ENCODE data around the gene TRDMT1. TPM values are rescaled to one million over a fixed set of nuclear protein-coding genes. Genes with fewer than 3 reads are reported as not detected.
"Not testable (repeated sequence)": the region's sequence is repeated elsewhere in the genome, so short reads cannot be mapped to it uniquely, and the experiment has no call there.

TRDMT1 gene
- total RNA-seq, 2 experiments from 2014 or later, result 4.4 to 4.5 TPM

DNA sequence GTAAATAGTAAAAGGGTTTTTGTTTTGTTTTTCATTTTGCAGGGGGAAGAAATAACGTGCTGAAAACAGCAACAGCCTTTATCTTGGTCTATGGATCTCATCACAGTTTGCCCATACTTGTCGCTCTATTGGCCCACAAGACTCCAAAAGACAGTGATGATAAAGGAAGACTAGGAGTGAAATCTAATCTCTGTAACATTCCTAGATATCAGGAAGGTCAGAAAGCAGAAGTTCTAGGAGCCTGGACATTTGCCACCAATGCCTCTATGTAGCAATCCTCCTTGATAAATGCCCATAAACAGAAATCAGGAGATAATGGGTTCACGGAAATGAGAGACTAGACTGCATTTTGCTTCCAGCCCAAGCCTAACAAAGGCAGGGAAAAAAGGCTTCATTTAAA, 80.8 kb downstream of the TRDMT1 start:
- peaks cover 1% of the 10 kb centered on the region for H3K36me3 Mint-ChIP-seq (ENCODE audit: low read depth)
- ATAC-seq, result no peak
- no peaks in the 10 kb centered on the region for H3K4me1 Mint-ChIP-seq (ENCODE audit: low read depth)
- no peak overlapping the region for H3K4me3 Mint-ChIP-seq
- DNase-seq, result no peak
- CTCF ChIA-PET, result interaction anchor here (1.1 to 1.7 kb wide), 2 partner anchors 10 to 80 kb away, joined by 3 read pairs; partner anchors contain the start of gene TRDMT1
- POLR2A ChIA-PET, result no interaction called here
- no peaks in the 10 kb centered on the region for H3K9me3 Mint-ChIP-seq
- TF ChIP-seq, protein P1, sequence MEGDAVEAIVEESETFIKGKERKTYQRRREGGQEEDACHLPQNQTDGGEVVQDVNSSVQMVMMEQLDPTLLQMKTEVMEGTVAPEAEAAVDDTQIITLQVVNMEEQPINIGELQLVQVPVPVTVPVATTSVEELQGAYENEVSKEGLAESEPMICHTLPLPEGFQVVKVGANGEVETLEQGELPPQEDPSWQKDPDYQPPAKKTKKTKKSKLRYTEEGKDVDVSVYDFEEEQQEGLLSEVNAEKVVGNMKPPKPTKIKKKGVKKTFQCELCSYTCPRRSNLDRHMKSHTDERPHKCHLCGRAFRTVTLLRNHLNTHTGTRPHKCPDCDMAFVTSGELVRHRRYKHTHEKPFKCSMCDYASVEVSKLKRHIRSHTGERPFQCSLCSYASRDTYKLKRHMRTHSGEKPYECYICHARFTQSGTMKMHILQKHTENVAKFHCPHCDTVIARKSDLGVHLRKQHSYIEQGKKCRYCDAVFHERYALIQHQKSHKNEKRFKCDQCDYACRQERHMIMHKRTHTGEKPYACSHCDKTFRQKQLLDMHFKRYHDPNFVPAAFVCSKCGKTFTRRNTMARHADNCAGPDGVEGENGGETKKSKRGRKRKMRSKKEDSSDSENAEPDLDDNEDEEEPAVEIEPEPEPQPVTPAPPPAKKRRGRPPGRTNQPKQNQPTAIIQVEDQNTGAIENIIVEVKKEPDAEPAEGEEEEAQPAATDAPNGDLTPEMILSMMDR (IDR thresholded peaks at IDR 0.05), result no peak
- intact Hi-C loops (cut with micrococcal nuclease), result no loop called here
- H3K27me3 Mint-ChIP-seq, result no peaks in the 10 kb centered on the region
- H3K27ac Mint-ChIP-seq, result no peak overlapping the region

DNA sequence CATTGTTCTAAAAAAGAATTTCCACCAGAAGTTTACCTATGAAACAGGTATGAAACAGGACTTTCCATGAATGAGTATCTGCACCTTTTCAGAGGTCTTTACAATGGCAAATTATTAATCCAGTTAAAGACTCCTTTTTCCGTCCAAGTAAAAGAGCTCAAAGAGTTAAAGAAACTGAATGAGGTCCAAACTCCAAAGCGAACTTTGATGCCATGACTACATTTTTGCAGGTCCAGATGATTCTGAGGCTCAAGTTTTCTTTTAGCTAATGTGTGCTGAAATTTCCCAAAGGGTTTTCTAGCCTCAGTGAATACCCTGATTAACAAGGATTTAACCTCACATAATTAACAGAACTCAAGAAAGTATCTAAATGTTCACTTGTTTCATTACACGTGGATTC, 81.6 kb downstream of the TRDMT1 start:
- Mint-ChIP-seq H3K27me3 (no peaks in the 10 kb centered on the region), H3K27ac (no peak overlapping the region), H3K4me3 (no peak overlapping the region), H3K9me3 (no peaks in the 10 kb centered on the region), H3K36me3 (ENCODE audit: low read depth) (peaks cover 1% of the 10 kb centered on the region), H3K4me1 (ENCODE audit: low read depth) (peaks cover 3% of the 10 kb centered on the region)
- no peak for DNase-seq
- TF ChIP-seq, protein P1 (IDR thresholded peaks at IDR 0.05), result no peak
- ChIA-PET CTCF (interaction anchor here (1.1 to 1.7 kb wide), 2 partner anchors 9 to 81 kb away, joined by 3 read pairs; partner anchors contain the start of gene TRDMT1), POLR2A (no interaction called here)
- no peak for ATAC-seq
- intact Hi-C loops (cut with micrococcal nuclease), result no loop called here

DNA sequence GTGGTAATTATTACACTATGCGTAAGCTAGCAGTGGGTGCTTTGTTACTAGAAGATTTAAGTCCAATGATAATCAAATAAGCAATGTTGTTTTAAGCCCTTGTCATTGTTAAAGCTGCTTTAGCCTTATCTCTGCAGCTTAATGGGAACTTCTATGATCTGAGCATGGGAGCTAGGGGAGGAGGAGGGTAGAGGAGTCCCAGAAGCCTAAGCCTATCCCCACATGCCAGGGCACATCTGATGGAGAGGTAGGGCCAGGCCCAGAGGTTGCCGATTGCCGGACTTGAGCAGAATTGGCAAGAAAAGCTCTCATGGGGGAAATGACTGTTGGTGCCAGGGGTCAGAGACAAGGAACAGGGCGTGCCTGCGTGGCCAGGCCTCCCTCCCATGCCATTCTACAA, 85.3 kb downstream of the TRDMT1 start:
- intact Hi-C loops (cut with micrococcal nuclease), result no loop called here
- Mint-ChIP-seq H3K9me3 (no peaks in the 10 kb centered on the region), H3K36me3 (ENCODE audit: low read depth) (no peaks in the 10 kb centered on the region), H3K4me3 (no peak overlapping the region), H3K27me3 (no peaks in the 10 kb centered on the region), H3K27ac (no peak overlapping the region), H3K4me1 (ENCODE audit: low read depth) (peaks cover 3% of the 10 kb centered on the region)
- TF ChIP-seq, protein P1 (IDR thresholded peaks at IDR 0.05), result no peak
- ATAC-seq (no peak), DNase-seq (no peak)
- ChIA-PET POLR2A (no interaction called here), CTCF (no interaction called here)

DNA sequence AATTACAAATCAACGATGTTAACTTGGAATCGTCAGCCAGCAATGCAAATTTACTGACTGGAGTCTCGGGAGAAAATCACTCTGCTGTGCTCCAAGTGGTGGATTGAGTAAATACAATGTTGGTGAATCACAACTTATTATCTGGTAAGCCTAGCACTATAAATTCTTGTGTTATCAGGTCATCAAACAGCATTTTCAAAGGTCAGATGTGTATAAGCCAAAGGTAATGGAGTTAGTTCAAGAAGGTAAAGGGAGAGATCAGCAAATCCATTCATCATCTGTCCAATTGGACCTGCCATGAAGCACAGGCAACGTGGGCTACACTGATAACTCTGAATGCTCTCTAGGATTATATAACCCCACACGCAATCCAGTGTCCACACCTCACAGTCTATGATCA, 85.8 kb downstream of the TRDMT1 start:
- no peak for ATAC-seq
- no peak overlapping the region for H3K4me3 Mint-ChIP-seq
- intact Hi-C loops (cut with micrococcal nuclease), result no loop called here
- no peaks in the 10 kb centered on the region for H3K27me3 Mint-ChIP-seq
- H3K4me1 Mint-ChIP-seq (ENCODE audit: low read depth), result peaks cover 3% of the 10 kb centered on the region
- no peaks in the 10 kb centered on the region for H3K9me3 Mint-ChIP-seq
- DNase-seq, result no peak
- H3K27ac Mint-ChIP-seq, result no peak overlapping the region
- ChIA-PET CTCF (no interaction called here), POLR2A (no interaction called here)
- TF ChIP-seq, protein P1 (IDR thresholded peaks at IDR 0.05), result no peak
- H3K36me3 Mint-ChIP-seq (ENCODE audit: low read depth), result no peaks in the 10 kb centered on the region

DNA sequence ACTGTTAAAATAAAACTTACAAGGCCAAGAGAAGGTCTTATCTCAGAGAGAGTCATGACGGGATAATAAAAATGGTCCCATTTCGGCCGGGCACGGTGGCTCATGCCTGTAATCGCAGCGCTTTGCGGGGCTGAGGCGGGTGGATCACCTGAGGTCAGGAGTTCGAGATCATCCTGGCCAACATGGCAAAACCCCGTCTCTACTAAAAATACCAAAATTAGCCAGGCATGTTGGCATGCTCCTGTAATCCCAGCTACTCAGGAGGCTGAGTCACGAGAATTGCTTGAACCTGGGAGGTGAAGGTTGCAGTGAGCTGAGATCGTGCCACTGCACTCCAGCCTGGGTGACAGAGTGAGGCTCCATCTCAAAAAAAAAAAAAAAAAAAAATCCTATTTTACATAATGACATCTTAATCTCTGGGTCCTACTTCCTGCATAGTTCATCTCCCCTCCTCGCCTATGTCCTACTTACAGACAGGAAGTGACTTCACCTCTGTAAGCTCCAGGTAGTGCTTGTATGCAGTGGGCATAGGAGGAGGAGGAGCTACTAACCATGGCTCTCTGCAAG, 86.5 kb downstream of the TRDMT1 start:
- intact Hi-C loops (cut with micrococcal nuclease); POLR2A ChIA-PET; CTCF ChIA-PET; H3K9me3 Mint-ChIP-seq; H3K27me3 Mint-ChIP-seq; DNase-seq; H3K36me3 Mint-ChIP-seq (ENCODE audit: low read depth); H3K4me1 Mint-ChIP-seq (ENCODE audit: low read depth); H3K4me3 Mint-ChIP-seq; H3K27ac Mint-ChIP-seq: not testable (repeated sequence)
- ATAC-seq, result peak; percentile 95
